HEK293 (cell line): ENCODE measurements around the gene ZNF524.

Source experiments
- CTCF ChIA-PET: fragments of 350-600 bp; formaldehyde crosslinking; extraction: SDS; loops from one replicate; lab custom pipeline; 2021; ENCODE audit warnings: antibody characterized with exemption; lab: Yijun Ruan, JAX
- POLR2A ChIA-PET: fragments of 300-600 bp; formaldehyde crosslinking; extraction: SDS; loops from one replicate; lab custom pipeline; 2020; ENCODE audit warnings: antibody characterized with exemption, inconsistent platforms; lab: Yijun Ruan, JAX
- H3K27ac ChIP-seq: fragments of 200-500 bp; sonication (Bioruptor generic); 2 replicates; pipeline ENCODE4 v1.5.1; 2014; ENCODE audit warnings: low read depth, low read length, control low read depth, inconsistent platforms; ENCODE audit errors: extremely low read depth
- H3K36me3 ChIP-seq, 2 experiments: fragments of 200-500 bp in 1 of 2; sonication (Bioruptor generic) in 1 of 2; 1 replicate in 1 of 2; 2 replicates in 1 of 2; pipeline ENCODE4 v1.5.1; 2014 to 2017; ENCODE audit warnings: inconsistent platforms in 2 of 2, low read length in 2 of 2; ENCODE audit not compliant: control insufficient read depth in 2 of 2, insufficient read depth in 1 of 2
- H3K4me1 ChIP-seq: fragments of 200-500 bp; sonication (Bioruptor generic); 2 replicates; pipeline ENCODE4 v1.5.1; 2014; ENCODE audit warnings: mild to moderate bottlenecking, low read length, inconsistent platforms; ENCODE audit not compliant: control insufficient read depth, insufficient read depth
- H3K4me3 ChIP-seq: 2 replicates; pipeline ENCODE4 v1.5.1; 2011; ENCODE audit warnings: low read depth, mild to moderate bottlenecking, control low read depth, low read length, moderate library complexity
- H3K9me3 ChIP-seq: fragments of 200-500 bp; sonication (Bioruptor generic); 2 replicates; pipeline ENCODE4 v1.5.1; 2014; ENCODE audit warnings: low read depth, low read length, inconsistent platforms; ENCODE audit not compliant: control insufficient read depth, insufficient read depth
- HIC1 ChIP-seq: fragments of 450-650 bp; formaldehyde crosslinking; IDR thresholded peaks from 2 replicates; pipeline ENCODE4 v1.5.1; 2016; ENCODE audit warnings: missing biosample characterization, missing genetic modification characterization
- HOXD13 ChIP-seq: sonication (generic); formaldehyde crosslinking; IDR thresholded peaks from 2 replicates; pipeline ENCODE4 v1.8.0; 2022; ENCODE audit warnings: missing genetic modification reagents, borderline replicate concordance
- KLF16 ChIP-seq: fragments of 450-650 bp; formaldehyde crosslinking; IDR thresholded peaks from 2 replicates; pipeline ENCODE4 v1.5.1; 2017; ENCODE audit warnings: missing biosample characterization, missing genetic modification characterization
- KLF9 ChIP-seq: fragments of 450-650 bp; formaldehyde crosslinking; IDR thresholded peaks from 2 replicates; pipeline ENCODE4 v1.5.1; 2016; ENCODE audit warnings: missing biosample characterization, missing genetic modification characterization, low read depth
- MZF1 ChIP-seq: fragments of 450-650 bp; formaldehyde crosslinking; IDR thresholded peaks from 2 replicates; pipeline ENCODE4 v1.5.1; 2017; ENCODE audit warnings: missing biosample characterization, missing genetic modification characterization, borderline replicate concordance
- SETDB1 ChIP-seq: IDR thresholded peaks from one replicate; pipeline ENCODE4 v1.6.1; 2017; ENCODE audit warnings: mild to moderate bottlenecking, low read length, moderate library complexity, mixed read lengths; ENCODE audit not compliant: insufficient read length
- ZBTB10 ChIP-seq: fragments of 450-650 bp; formaldehyde crosslinking; IDR thresholded peaks from 2 replicates; pipeline ENCODE4 v1.5.1; 2016; ENCODE audit warnings: missing biosample characterization, missing genetic modification characterization
- ZBTB44 ChIP-seq: fragments of 450-650 bp; IDR thresholded peaks from 2 replicates; pipeline ENCODE4 v1.5.1; 2018; ENCODE audit warnings: missing biosample characterization, mild to moderate bottlenecking, missing genetic modification characterization
- ZFP37 ChIP-seq: fragments of 450-650 bp; formaldehyde crosslinking; IDR thresholded peaks from 2 replicates; pipeline ENCODE4 v1.5.1; 2016; ENCODE audit warnings: missing biosample characterization, missing genetic modification characterization
- ZNF239 ChIP-seq: fragments of 450-650 bp; formaldehyde crosslinking; IDR thresholded peaks from 2 replicates; pipeline ENCODE4 v1.5.1; 2016; ENCODE audit warnings: missing biosample characterization, missing genetic modification characterization
- ZNF280C ChIP-seq: fragments of 450-650 bp; formaldehyde crosslinking; IDR thresholded peaks from 2 replicates; pipeline ENCODE4 v1.5.1; 2016; ENCODE audit warnings: missing biosample characterization, missing genetic modification characterization
- ZNF558 ChIP-seq: fragments of 450-650 bp; formaldehyde crosslinking; IDR thresholded peaks from 2 replicates; pipeline ENCODE4 v1.5.1; 2016; ENCODE audit warnings: missing biosample characterization, missing genetic modification characterization
- ZNF560 ChIP-seq: fragments of 450-650 bp; formaldehyde crosslinking; IDR thresholded peaks from 2 replicates; pipeline ENCODE4 v1.5.1; 2017; ENCODE audit warnings: missing biosample characterization, missing genetic modification characterization, borderline replicate concordance
- ZNF677 ChIP-seq: fragments of 450-650 bp; IDR thresholded peaks from 2 replicates; pipeline ENCODE4 v1.5.0; 2018; ENCODE audit warnings: missing biosample characterization, mild to moderate bottlenecking, missing genetic modification characterization, moderate library complexity
- ZNF692 ChIP-seq: fragments of 450-650 bp; formaldehyde crosslinking; IDR thresholded peaks from 2 replicates; pipeline ENCODE4 v1.5.1; 2016; ENCODE audit warnings: missing biosample characterization, missing genetic modification characterization
- ZNF76 ChIP-seq: fragments of 450-650 bp; formaldehyde crosslinking; IDR thresholded peaks from 2 replicates; pipeline ENCODE4; 2016; ENCODE audit warnings: low read depth, missing biosample characterization, missing genetic modification characterization, borderline replicate concordance
- ZXDB ChIP-seq: fragments of 450-650 bp; formaldehyde crosslinking; IDR thresholded peaks from 2 replicates; pipeline ENCODE4 v1.5.1; 2016; ENCODE audit warnings: missing biosample characterization, missing genetic modification characterization

ZNF524 gene

GRCh38 chr19:55638864-55639359 is 38.8 kb downstream of the ZNF524 start (continued):
- TF ChIP-seq ZBTB10 (tag by site-specific recombination) (peak; percentile 39; the same call in 1 of the 2 replicates), ZNF692 (peak; percentile 70; the same call in 1 of the 2 replicates), KLF16 (peak; percentile 55; the same call in 1 of the 2 replicates), MZF1 (peak; percentile 25; the same call in 1 of the 2 replicates)

GRCh38 chr19:55640043-55640576 is 40.0 kb downstream of the ZNF524 start:
- peaks cover 32% of the 10 kb centered on the region for H3K4me1 ChIP-seq
- TF ChIP-seq HOXD13 (0 out of 2 replicates have a peak, but pooled peaks have one; percentile 15), ZNF560 (tag by site-specific recombination) (no peak), ZNF280C (tag by site-specific recombination) (no peak), SETDB1 (peak; percentile 74), ZNF239 (tag by site-specific recombination) (no peak), ZXDB (no peak), HIC1 (tag by site-specific recombination) (peak; percentile 40; the same call in 1 of the 2 replicates), ZNF677 (tag by site-specific recombination) (0 out of 2 replicates have a peak, but pooled peaks have one; percentile 5), KLF9 (tag by site-specific recombination) (no peak), ZBTB44 (peak; percentile 90), ZFP37 (tag by site-specific recombination) (no peak), ZNF558 (tag by site-specific recombination) (no peak), ZNF76 (no peak)
- CTCF ChIA-PET = interaction anchor here (1.0 to 1.3 kb wide), 2 partner anchors 14 to 16 kb away, joined by 4 to 8 read pairs; partner anchors contain the start of gene ZNF784
- H3K36me3 ChIP-seq = peaks cover 8 to 19% of the 10 kb centered on the region in 2 experiments; a peak in 2 of 3 replicates
- H3K9me3 ChIP-seq = no peaks in the 10 kb centered on the region
- peak overlapping the region; percentile 61 for H3K4me3 ChIP-seq
- POLR2A ChIA-PET = interaction anchor here (1.0 kb wide), 1 partner anchor 178 kb away, joined by 3 read pairs; the partner anchor contains the start of gene ISOC2
- H3K27ac ChIP-seq = peak overlapping the region; percentile 96
